ENCODE results near the gene RREB1.

Gene RREB1

DNA sequence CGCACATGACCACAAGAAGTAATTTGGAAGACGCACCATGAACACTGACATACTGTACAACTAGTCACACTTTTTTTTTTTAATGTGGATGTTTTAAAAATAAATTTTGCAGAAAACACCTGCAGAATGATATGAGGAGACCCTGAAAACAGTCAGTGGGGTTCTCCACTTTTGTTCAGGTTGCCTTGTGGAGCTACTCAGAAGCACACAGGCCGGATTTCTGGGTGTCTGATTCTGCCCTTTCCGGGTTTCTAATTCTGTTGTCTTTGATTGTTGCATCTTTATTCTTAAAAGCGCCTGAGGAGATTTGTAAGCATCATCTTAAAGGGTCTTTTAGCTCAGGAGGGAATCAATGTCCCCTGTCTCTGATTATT lies 130.8 kb downstream of the RREB1 start:
- H3K36me3 ChIP-seq (ENCODE audit: control insufficient read depth in 2 of 2, insufficient read depth in 1 of 2, low read length in 2 of 2), result peaks cover 0 to 46% of the 10 kb centered on the region in 2 experiments; a peak in 2 of 3 replicates
- TF ChIP-seq SP2 (tag by site-specific recombination; IDR thresholded peaks at IDR 0.05), result no peak
- TF ChIP-seq, protein P1, sequence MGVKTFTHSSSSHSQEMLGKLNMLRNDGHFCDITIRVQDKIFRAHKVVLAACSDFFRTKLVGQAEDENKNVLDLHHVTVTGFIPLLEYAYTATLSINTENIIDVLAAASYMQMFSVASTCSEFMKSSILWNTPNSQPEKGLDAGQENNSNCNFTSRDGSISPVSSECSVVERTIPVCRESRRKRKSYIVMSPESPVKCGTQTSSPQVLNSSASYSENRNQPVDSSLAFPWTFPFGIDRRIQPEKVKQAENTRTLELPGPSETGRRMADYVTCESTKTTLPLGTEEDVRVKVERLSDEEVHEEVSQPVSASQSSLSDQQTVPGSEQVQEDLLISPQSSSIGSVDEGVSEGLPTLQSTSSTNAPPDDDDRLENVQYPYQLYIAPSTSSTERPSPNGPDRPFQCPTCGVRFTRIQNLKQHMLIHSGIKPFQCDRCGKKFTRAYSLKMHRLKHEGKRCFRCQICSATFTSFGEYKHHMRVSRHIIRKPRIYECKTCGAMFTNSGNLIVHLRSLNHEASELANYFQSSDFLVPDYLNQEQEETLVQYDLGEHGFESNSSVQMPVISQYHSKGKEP (tag by site-specific recombination; IDR thresholded peaks at IDR 0.05), result 0 out of 2 replicates have a peak, but pooled peaks have one; percentile 1
- ChIA-PET POLR2A (no interaction called here), CTCF (interaction anchor here (0.6 to 3.0 kb wide), 51 partner anchors 10 to 1112 kb away, joined by 3 to 42 read pairs (median 4); partner anchors contain the start of genes CAGE1 and RIOK1)
- no peaks in the 10 kb centered on the region for H3K9me3 ChIP-seq (ENCODE audit: control insufficient read depth, insufficient read depth, low read depth, low read length)
- peaks cover 3% of the 10 kb centered on the region; the same call in 1 of the 2 replicates for H3K4me1 ChIP-seq (ENCODE audit: control insufficient read depth, insufficient read depth, low read length)
- H3K27ac ChIP-seq (ENCODE audit: extremely low read depth, low read depth, low read length), result no peak overlapping the region
- no peak overlapping the region for H3K4me3 ChIP-seq (ENCODE audit: low read depth, low read length)

DNA sequence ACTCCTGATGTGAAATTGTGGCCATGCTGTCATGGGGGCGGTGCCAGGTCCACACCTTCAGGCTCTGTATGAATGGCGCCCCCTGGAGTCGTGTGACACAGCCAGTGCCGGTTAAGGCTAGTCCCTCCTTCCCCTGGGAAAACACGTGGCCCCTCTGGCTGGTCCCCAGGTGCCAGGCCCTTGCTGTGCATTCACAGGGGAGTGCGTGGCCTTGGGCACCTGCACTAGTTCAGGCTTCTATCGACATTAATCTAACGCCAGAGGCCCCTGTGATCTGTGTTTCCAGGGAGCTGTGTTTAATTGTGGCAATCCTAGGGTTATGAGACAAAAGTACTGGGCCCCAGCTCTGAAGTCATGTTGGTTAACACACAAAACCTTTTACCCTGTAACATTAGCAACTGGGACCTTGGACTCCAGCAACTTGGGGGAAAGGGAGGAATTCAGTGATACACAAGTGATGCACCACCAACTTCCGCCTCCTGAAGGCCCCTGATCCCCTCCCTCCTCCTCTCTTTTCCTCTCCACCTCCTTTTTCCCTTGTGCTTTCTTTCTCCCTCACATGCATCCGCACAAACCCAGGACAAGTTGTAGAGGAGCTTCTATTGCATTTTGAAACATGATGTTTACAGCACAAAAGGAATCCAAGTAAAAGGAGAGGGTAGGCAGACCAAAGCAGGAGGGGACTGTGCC lies 131.3 kb downstream of the RREB1 start:
- Histone ChIP-seq H3K9me3 (ENCODE audit: control insufficient read depth, insufficient read depth, low read depth, low read length) (no peaks in the 10 kb centered on the region), H3K4me1 (ENCODE audit: control insufficient read depth, insufficient read depth, low read length) (peaks cover 3% of the 10 kb centered on the region; the same call in 1 of the 2 replicates), H3K36me3 (ENCODE audit: control insufficient read depth in 2 of 2, insufficient read depth in 1 of 2, low read length in 2 of 2) (peaks cover 0 to 40% of the 10 kb centered on the region in 2 experiments; a peak in 2 of 3 replicates), H3K27ac (ENCODE audit: extremely low read depth, low read depth, low read length) (no peak overlapping the region), H3K4me3 (ENCODE audit: low read depth, low read length) (no peak overlapping the region)
- POLR2A ChIA-PET, result no interaction called here
- CTCF ChIA-PET, result interaction anchor here (0.5 to 3.0 kb wide), 63 partner anchors 10 to 680 kb away, joined by 3 to 42 read pairs (median 4); partner anchors contain the start of genes CAGE1 and RIOK1
- no peak for TF ChIP-seq WT1 (tag by site-specific recombination; IDR thresholded peaks at IDR 0.05)
- TF ChIP-seq, protein P2, sequence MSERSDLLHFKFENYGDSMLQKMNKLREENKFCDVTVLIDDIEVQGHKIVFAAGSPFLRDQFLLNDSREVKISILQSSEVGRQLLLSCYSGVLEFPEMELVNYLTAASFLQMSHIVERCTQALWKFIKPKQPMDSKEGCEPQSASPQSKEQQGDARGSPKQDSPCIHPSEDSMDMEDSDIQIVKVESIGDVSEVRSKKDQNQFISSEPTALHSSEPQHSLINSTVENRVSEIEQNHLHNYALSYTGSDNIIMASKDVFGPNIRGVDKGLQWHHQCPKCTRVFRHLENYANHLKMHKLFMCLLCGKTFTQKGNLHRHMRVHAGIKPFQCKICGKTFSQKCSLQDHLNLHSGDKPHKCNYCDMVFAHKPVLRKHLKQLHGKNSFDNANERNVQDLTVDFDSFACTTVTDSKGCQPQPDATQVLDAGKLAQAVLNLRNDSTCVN (tag by site-specific recombination; optimal IDR thresholded peaks at IDR 0.05), result no peak
- TF ChIP-seq GFI1B (tag by site-specific recombination; IDR thresholded peaks at IDR 0.05), result no peak
- no peak for TF ChIP-seq RBAK (tag by site-specific recombination; IDR thresholded peaks at IDR 0.05)
- TF ChIP-seq ZNF350 (tag by site-specific recombination; IDR thresholded peaks at IDR 0.05), result no peak
- TF ChIP-seq ZNF600 (tag by site-specific recombination; IDR thresholded peaks at IDR 0.05), result 0 out of 2 replicates have a peak, but pooled peaks have one; percentile 47
- TF ChIP-seq, protein P3, sequence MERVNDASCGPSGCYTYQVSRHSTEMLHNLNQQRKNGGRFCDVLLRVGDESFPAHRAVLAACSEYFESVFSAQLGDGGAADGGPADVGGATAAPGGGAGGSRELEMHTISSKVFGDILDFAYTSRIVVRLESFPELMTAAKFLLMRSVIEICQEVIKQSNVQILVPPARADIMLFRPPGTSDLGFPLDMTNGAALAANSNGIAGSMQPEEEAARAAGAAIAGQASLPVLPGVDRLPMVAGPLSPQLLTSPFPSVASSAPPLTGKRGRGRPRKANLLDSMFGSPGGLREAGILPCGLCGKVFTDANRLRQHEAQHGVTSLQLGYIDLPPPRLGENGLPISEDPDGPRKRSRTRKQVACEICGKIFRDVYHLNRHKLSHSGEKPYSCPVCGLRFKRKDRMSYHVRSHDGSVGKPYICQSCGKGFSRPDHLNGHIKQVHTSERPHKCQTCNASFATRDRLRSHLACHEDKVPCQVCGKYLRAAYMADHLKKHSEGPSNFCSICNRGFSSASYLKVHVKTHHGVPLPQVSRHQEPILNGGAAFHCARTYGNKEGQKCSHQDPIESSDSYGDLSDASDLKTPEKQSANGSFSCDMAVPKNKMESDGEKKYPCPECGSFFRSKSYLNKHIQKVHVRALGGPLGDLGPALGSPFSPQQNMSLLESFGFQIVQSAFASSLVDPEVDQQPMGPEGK (tag by site-specific recombination; IDR thresholded peaks at IDR 0.05), result peak; percentile 40; the same call in 1 of the 2 replicates
- TF ChIP-seq ZNF549 (tag by site-specific recombination; IDR thresholded peaks at IDR 0.05), result no peak
- no peak for TF ChIP-seq ZSCAN23 (tag by site-specific recombination; IDR thresholded peaks at IDR 0.05)
- no peak for TF ChIP-seq ZNF37A (tag by site-specific recombination; IDR thresholded peaks at IDR 0.05)
- TF ChIP-seq ZNF610 (tag by site-specific recombination; IDR thresholded peaks at IDR 0.05; ENCODE audit: borderline replicate concordance), result no peak
- peak; percentile 66 for TF ChIP-seq ZNF654 (tag by site-specific recombination; IDR thresholded peaks at IDR 0.05; ENCODE audit: low read depth)
- TF ChIP-seq, protein P4, sequence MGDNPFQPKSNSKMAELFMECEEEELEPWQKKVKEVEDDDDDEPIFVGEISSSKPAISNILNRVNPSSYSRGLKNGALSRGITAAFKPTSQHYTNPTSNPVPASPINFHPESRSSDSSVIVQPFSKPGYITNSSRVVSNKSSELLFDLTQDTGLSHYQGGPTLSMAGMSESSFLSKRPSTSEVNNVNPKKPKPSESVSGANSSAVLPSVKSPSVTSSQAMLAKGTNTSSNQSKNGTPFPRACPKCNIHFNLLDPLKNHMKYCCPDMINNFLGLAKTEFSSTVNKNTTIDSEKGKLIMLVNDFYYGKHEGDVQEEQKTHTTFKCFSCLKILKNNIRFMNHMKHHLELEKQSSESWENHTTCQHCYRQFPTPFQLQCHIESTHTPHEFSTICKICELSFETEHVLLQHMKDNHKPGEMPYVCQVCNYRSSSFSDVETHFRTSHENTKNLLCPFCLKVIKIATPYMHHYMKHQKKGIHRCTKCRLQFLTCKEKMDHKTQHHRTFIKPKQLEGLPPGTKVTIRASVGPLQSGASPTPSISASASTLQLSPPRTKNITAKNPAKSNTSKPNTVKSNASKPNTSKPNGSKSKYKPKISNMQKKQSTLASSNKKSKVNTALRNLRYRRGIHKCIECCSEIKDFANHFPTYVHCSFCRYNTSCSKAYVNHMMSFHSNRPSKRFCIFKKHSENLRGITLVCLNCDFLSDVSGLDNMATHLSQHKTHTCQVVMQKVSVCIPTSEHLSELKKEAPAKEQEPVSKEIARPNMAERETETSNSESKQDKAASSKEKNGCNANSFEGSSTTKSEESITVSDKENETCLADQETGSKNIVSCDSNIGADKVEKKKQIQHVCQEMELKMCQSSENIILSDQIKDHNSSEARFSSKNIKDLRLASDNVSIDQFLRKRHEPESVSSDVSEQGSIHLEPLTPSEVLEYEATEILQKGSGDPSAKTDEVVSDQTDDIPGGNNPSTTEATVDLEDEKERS (tag by site-specific recombination; IDR thresholded peaks at IDR 0.05), result no peak
- no peak for TF ChIP-seq ZNF112 (tag by site-specific recombination; IDR thresholded peaks at IDR 0.05)
- 0 out of 2 replicates have a peak, but pooled peaks have one; percentile 46 for TF ChIP-seq SP7 (tag by site-specific recombination; IDR thresholded peaks at IDR 0.05)
- no peak for TF ChIP-seq GLI2 (tag by site-specific recombination; IDR thresholded peaks at IDR 0.05; ENCODE audit: borderline replicate concordance, low read depth)
- TF ChIP-seq, protein P5, sequence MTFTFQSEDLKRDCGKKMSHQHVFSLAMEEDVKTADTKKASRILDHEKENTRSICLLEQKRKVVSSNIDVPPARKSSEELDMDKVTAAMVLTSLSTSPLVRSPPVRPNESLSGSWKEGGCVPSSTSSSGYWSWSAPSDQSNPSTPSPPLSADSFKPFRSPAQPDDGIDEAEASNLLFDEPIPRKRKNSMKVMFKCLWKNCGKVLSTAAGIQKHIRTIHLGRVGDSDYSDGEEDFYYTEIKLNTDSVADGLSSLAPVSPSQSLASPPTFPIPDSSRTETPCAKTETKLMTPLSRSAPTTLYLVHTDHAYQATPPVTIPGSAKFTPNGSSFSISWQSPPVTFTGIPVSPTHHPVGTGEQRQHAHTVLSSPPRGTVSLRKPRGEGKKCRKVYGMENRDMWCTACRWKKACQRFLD (tag by site-specific recombination; IDR thresholded peaks at IDR 0.05), result no peak
- TF ChIP-seq, protein P6, sequence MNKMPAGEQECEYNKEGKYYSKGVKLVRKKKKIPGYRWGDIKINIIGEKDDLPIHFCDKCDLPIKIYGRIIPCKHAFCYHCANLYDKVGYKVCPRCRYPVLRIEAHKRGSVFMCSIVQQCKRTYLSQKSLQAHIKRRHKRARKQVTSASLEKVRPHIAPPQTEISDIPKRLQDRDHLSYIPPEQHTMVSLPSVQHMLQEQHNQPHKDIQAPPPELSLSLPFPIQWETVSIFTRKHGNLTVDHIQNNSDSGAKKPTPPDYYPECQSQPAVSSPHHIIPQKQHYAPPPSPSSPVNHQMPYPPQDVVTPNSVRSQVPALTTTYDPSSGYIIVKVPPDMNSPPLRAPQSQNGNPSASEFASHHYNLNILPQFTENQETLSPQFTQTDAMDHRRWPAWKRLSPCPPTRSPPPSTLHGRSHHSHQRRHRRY (tag by site-specific recombination; IDR thresholded peaks at IDR 0.05), result no peak
- TF ChIP-seq, protein P7, sequence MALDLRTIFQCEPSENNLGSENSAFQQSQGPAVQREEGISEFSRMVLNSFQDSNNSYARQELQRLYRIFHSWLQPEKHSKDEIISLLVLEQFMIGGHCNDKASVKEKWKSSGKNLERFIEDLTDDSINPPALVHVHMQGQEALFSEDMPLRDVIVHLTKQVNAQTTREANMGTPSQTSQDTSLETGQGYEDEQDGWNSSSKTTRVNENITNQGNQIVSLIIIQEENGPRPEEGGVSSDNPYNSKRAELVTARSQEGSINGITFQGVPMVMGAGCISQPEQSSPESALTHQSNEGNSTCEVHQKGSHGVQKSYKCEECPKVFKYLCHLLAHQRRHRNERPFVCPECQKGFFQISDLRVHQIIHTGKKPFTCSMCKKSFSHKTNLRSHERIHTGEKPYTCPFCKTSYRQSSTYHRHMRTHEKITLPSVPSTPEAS (tag by site-specific recombination; IDR thresholded peaks at IDR 0.05), result no peak
- TF ChIP-seq ZNF302 (tag by site-specific recombination; IDR thresholded peaks at IDR 0.05; ENCODE audit: low read depth), result no peak
